GM23248 (cell line): Measurements from ENCODE around the gene MRPL18. TPM values are rescaled to one million over a fixed set of nuclear protein-coding genes. Genes with fewer than 3 reads are reported as not detected.

ENCODE experiments used
- DNase-seq: peaks from one replicate; pipeline ENCODE4 v3.0.0-alpha.2; 2015
- H2AFZ ChIP-seq: fragments of 200-600 bp; sonication (generic); 2 replicates; pipeline ENCODE4 v1.6.1; 2016; ENCODE audit warnings: antibody characterized with exemption
- H3F3A ChIP-seq: fragments of 200-600 bp; sonication (generic); 2 replicates; pipeline ENCODE4 v1.6.1; 2016; ENCODE audit warnings: mild to moderate bottlenecking, antibody characterized with exemption, mixed run types; ENCODE audit not compliant: insufficient read depth
- H3K27ac ChIP-seq: fragments of 200-600 bp; sonication (generic); 2 replicates; pipeline ENCODE4 v1.5.1; 2016; ENCODE audit warnings: mild to moderate bottlenecking
- H3K27me3 ChIP-seq: fragments of 200-600 bp; sonication (generic); replicated peaks from 2 replicates; pipeline ENCODE4 v1.6.1; 2016; ENCODE audit warnings: mild to moderate bottlenecking; ENCODE audit not compliant: insufficient read depth
- H3K36me3 ChIP-seq: fragments of 200-600 bp; sonication (generic); 2 replicates; pipeline ENCODE4 v1.6.1; 2016; ENCODE audit warnings: low read depth, mild to moderate bottlenecking
- H3K4me1 ChIP-seq: fragments of 200-600 bp; sonication (generic); 2 replicates; pipeline ENCODE4 v1.6.1; 2016; ENCODE audit warnings: mild to moderate bottlenecking; ENCODE audit not compliant: insufficient read depth
- H3K4me2 ChIP-seq: fragments of 200-600 bp; sonication (generic); one replicate; pipeline ENCODE4 v1.6.1; 2016; ENCODE audit warnings: mild to moderate bottlenecking; ENCODE audit not compliant: unreplicated experiment
- H3K4me3 ChIP-seq: fragments of 200-600 bp; sonication (generic); 2 replicates; pipeline ENCODE4 v1.5.1; 2016; ENCODE audit warnings: mild to moderate bottlenecking
- H3K79me2 ChIP-seq: fragments of 200-600 bp; sonication (generic); 2 replicates; pipeline ENCODE4 v1.6.1; 2016; ENCODE audit warnings: mild to moderate bottlenecking; ENCODE audit not compliant: insufficient read depth
- H3K9ac ChIP-seq: fragments of 200-600 bp; sonication (generic); 2 replicates; pipeline ENCODE4 v1.6.1; 2016; ENCODE audit warnings: mild to moderate bottlenecking
- H3K9me2 ChIP-seq: fragments of 200-600 bp; sonication (generic); 2 replicates; pipeline ENCODE4 v1.6.1; 2016; ENCODE audit warnings: mixed run types, mild to moderate bottlenecking, moderate library complexity; ENCODE audit not compliant: insufficient read depth
- H3K9me3 ChIP-seq: fragments of 200-600 bp; sonication (generic); one replicate; pipeline ENCODE4 v1.6.1; 2017; ENCODE audit warnings: low read depth
- H4K20me1 ChIP-seq: fragments of 200-600 bp; sonication (generic); 2 replicates; pipeline ENCODE4 v1.6.0; 2016; ENCODE audit not compliant: insufficient read depth
- EZH2 ChIP-seq: fragments of 200-600 bp; sonication (generic); IDR thresholded peaks from 2 replicates; pipeline ENCODE4 v1.6.1; 2018; ENCODE audit warnings: antibody characterized with exemption, mild to moderate bottlenecking; ENCODE audit not compliant: insufficient read depth, poor library complexity, severe bottlenecking
- EZH2phosphoT487 ChIP-seq: fragments of 200-600 bp; sonication (generic); IDR thresholded peaks from 2 replicates; pipeline ENCODE4 v1.6.1; 2018; ENCODE audit warnings: antibody characterized with exemption, moderate library complexity, mild to moderate bottlenecking, low read depth; ENCODE audit not compliant: insufficient read depth
- WGBS, 2 experiments: methylation state at CpG; one replicate each; pipeline ENCODE4 v1.1.6; 2015 to 2017; ENCODE audit warnings: low lambda C conversion rate in 2 of 2, low coverage in 1 of 2; ENCODE audit errors: missing lambda C conversion rate in 2 of 2; 5-methylcytosine and 5-hydroxymethylcytosine counted together
- in situ Hi-C: fragments of 300-500 bp; cut with MboI; formaldehyde crosslinking; loops from 2 replicates; pipeline ENCODE4 v1.15.0; 2020
- polyA plus RNA-seq: library from polyadenylated mRNA; unstranded; fragments of >200 nt; fragmentation: Nextera tagmentation; extraction: Ambion mirVana; gene quantifications from 2 replicates; pipeline ENCODE4 v1.2.1, GENCODE V29; 2016
- total RNA-seq: library from RNA; depleted of rRNA; stranded (reverse); fragments of >200 nt; shearing (Covaris generic); gene quantifications from 2 replicates; pipeline ENCODE4 v1.2.3, GENCODE V29; 2014

MRPL18 gene
- total and polyA plus RNA-seq, 2 experiments from 2014 or later, result 91.3 to 110 TPM

GRCh38 chr6:159769470-159769869 lies 20.8 kb upstream of the MRPL18 start:
- TF ChIP-seq EZH2 (no peak), EZH2phosphoT487 (no peak)
- Histone ChIP-seq H4K20me1 (no peaks in the 10 kb centered on the region), H3K36me3 (peaks cover 41% of the 10 kb centered on the region), H3K9ac (no peak overlapping the region), H3K9me2 (no peaks in the 10 kb centered on the region), H3F3A (peaks cover 12% of the 10 kb centered on the region; the same call in 1 of the 2 replicates), H3K4me3 (no peak overlapping the region), H2AFZ (no peak overlapping the region), H3K27ac (no peak overlapping the region), H3K4me2 (no peak overlapping the region), H3K27me3 (no peaks in the 10 kb centered on the region), H3K4me1 (no peaks in the 10 kb centered on the region), H3K9me3 (no peaks in the 10 kb centered on the region), H3K79me2 (no peaks in the 10 kb centered on the region)
- in situ Hi-C loops, result no loop called here
- DNase-seq, result no peak

DNA sequence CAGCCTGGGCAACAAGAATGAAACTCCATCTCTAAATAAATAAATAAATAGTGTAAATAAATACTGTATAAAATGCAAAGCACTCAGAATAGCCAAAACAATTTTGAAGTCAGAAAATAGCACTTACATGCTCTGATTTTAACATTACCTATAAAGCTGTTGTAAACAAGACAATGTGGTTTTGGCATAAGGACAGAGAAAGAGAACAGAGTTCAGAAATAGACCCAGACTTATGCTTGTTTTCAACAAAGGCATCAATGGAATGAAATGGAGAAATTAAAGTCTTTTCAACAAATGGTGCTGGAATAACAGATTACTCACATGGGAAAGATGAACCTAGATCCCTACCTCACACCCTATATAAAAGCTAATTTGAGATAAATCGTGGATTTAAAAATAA lies 18.1 kb upstream of the MRPL18 start:
- no peak overlapping the region for H2AFZ ChIP-seq
- TF ChIP-seq EZH2 (no peak), EZH2phosphoT487 (no peak)
- H3K9me2 ChIP-seq, result no peaks in the 10 kb centered on the region
- no peaks in the 10 kb centered on the region for H3K4me1 ChIP-seq
- H3K36me3 ChIP-seq, result peaks cover 28% of the 10 kb centered on the region
- in situ Hi-C loops, result no loop called here
- no peak overlapping the region for H3K4me3 ChIP-seq
- no peaks in the 10 kb centered on the region for H3K9me3 ChIP-seq
- WGBS, 2 experiments, result 48 to 50% methylated on average over 1 of the region's 1 CpG
- no peaks in the 10 kb centered on the region for H3K27me3 ChIP-seq
- H3K9ac ChIP-seq, result no peak overlapping the region
- no peak overlapping the region for H3K4me2 ChIP-seq
- no peak overlapping the region for H3K27ac ChIP-seq
- H4K20me1 ChIP-seq, result no peaks in the 10 kb centered on the region
- DNase-seq, result no peak
- H3K79me2 ChIP-seq, result no peaks in the 10 kb centered on the region
- H3F3A ChIP-seq, result peaks cover 21% of the 10 kb centered on the region

DNA sequence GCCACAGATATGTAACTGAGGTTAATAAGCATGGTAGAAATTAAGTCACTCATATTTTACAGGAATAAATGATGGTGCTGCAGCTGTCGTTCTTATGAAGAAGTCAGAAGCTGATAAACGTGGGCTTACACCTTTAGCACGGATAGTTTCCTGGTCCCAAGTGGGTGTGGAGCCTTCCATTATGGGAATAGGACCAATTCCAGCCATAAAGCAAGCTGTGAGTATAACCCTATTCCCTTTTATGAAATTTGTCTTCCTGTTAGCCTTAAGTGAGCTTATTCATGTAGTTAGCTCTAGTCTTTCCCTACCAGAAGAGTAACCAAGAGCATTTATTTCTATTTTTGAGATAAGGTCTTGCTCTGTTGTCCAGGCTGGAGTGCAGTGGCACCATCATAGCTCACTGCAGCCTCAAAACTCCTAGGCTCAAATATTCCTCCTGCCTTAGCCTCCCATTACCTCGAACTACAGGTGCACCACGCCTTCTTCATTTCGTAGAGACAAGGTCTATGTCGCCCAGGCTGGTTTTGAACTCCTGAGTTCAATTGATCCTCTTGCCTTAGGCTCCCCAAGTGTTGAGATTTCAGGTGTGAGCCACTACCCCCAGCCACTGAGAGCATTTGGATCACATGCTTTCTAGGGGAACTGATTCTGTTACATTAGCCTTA lies 12.9 kb upstream of the MRPL18 start:
- peaks cover 46% of the 10 kb centered on the region for H3K36me3 ChIP-seq
- in situ Hi-C loops, result no loop called here
- 84 to 92% methylated on average over 7 of the region's 7 CpGs for WGBS, 2 experiments

GRCh38 chr6:159778131-159778530 lies 12.1 kb upstream of the MRPL18 start:
- Histone ChIP-seq H3K4me3 (no peak overlapping the region), H3K4me1 (no peaks in the 10 kb centered on the region), H3K4me2 (no peak overlapping the region), H3K9me3 (no peaks in the 10 kb centered on the region), H3K36me3 (peaks cover 53% of the 10 kb centered on the region), H3K9me2 (no peaks in the 10 kb centered on the region), H3F3A (peaks cover 77% of the 10 kb centered on the region), H2AFZ (no peak overlapping the region), H3K79me2 (peaks cover 32% of the 10 kb centered on the region), H3K27me3 (no peaks in the 10 kb centered on the region), H3K9ac (no peak overlapping the region), H4K20me1 (no peaks in the 10 kb centered on the region), H3K27ac (no peak overlapping the region)
- whole genome bisulfite sequencing, 2 experiments, result 50 to 52% methylated on average over 1 of the region's 1 CpG
- in situ Hi-C loops, result no loop called here
- TF ChIP-seq EZH2, result no peak
- no peak for TF ChIP-seq EZH2phosphoT487
- no peak for DNase-seq

More for the DNA sequence above, 12.9 kb upstream of the MRPL18 start:
- TF ChIP-seq EZH2phosphoT487 (no peak), EZH2 (no peak)
- Histone ChIP-seq H3K4me3 (no peak overlapping the region), H3K9me2 (no peaks in the 10 kb centered on the region), H3K4me1 (no peaks in the 10 kb centered on the region), H3K9me3 (no peaks in the 10 kb centered on the region), H3K79me2 (peaks cover 25% of the 10 kb centered on the region), H3F3A (peaks cover 71% of the 10 kb centered on the region), H2AFZ (no peak overlapping the region), H3K9ac (no peak overlapping the region), H3K27me3 (no peaks in the 10 kb centered on the region), H3K27ac (no peak overlapping the region), H4K20me1 (no peaks in the 10 kb centered on the region), H3K4me2 (no peak overlapping the region)
- DNase-seq, result no peak
